ENCODE data around the gene NKD2. TPM values are rescaled to one million over a fixed set of nuclear protein-coding genes. Genes with fewer than 3 reads are reported as not detected.

The NKD2 gene
- total and polyA plus RNA-seq, 7 donors, result 0.08 to 0.96 (median 0.63) TPM; not detected in 1

GRCh38 chr5:1005904-1006655 is 2.5 kb upstream of the NKD2 start:
- Histone ChIP-seq H3K27me3 (ENCODE audit: insufficient read depth in 3 of 3, low read length in 2 of 3) (peaks cover 0 to 67% (median 15%) of the 10 kb centered on the region in 3 donors), H3K27ac (no peak overlapping the region), H3K4me1 (no peaks in the 10 kb centered on the region), H3K4me3 (no peak overlapping the region), H3K36me3 (ENCODE audit: insufficient read depth in 1 of 2, low read depth in 1 of 2) (no peaks in the 10 kb centered on the region), H3K9me3 (no peaks in the 10 kb centered on the region)
- DNase-seq, result no peak
- WGBS, 3 donors, result 97 to 98% (median 97%) methylated on average over 12 to 13 of the region's 13 CpGs
- intact Hi-C loops (cut with DNase I), result loop anchor here in 1 of 2 donors (5.0 kb wide), 1 partner anchor 84 kb away; no protein-coding TSS in a partner anchor
- no peak for TF ChIP-seq CTCF (IDR thresholded peaks at IDR 0.05)
- ATAC-seq, result no peak

GRCh38 chr5:1006656-1007071 is 1.9 kb upstream of the NKD2 start:
- ATAC-seq (no peak), DNase-seq (no peak)
- no peaks in the 10 kb centered on the region for H3K36me3 ChIP-seq (ENCODE audit: insufficient read depth in 1 of 2, low read depth in 1 of 2)
- TF ChIP-seq CTCF (IDR thresholded peaks at IDR 0.05), result no peak
- H3K4me3 ChIP-seq, result no peak overlapping the region
- 90 to 92% (median 91%) methylated on average over 5 of the region's 5 CpGs for WGBS, 3 donors
- H3K27ac ChIP-seq, result no peak overlapping the region
- intact Hi-C loops (cut with DNase I), result loop anchor here in 1 of 2 donors (5.0 kb wide), 1 partner anchor 84 kb away; no protein-coding TSS in a partner anchor
- no peaks in the 10 kb centered on the region for H3K4me1 ChIP-seq
- H3K27me3 ChIP-seq (ENCODE audit: insufficient read depth in 3 of 3, low read length in 2 of 3), result peaks cover 0 to 73% (median 13%) of the 10 kb centered on the region in 3 donors
- H3K9me3 ChIP-seq, result no peaks in the 10 kb centered on the region

GRCh38 chr5:1007221-1007680 is 1.4 kb upstream of the NKD2 start:
- intact Hi-C loops (cut with DNase I), result loop anchor here in 1 of 2 donors (5.0 kb wide), 1 partner anchor 85 kb away; no protein-coding TSS in a partner anchor
- peaks cover 0 to 75% (median 13%) of the 10 kb centered on the region in 3 donors for H3K27me3 ChIP-seq (ENCODE audit: insufficient read depth in 3 of 3, low read length in 2 of 3)
- DNase-seq, result no peak
- 75 to 81% (median 81%) methylated on average over 17 of the region's 17 CpGs for WGBS, 3 donors
- ATAC-seq, result no peak
- TF ChIP-seq CTCF (IDR thresholded peaks at IDR 0.05), result no peak
- no peak overlapping the region for H3K4me3 ChIP-seq
- no peaks in the 10 kb centered on the region for H3K36me3 ChIP-seq (ENCODE audit: insufficient read depth in 1 of 2, low read depth in 1 of 2)
- no peak overlapping the region for H3K27ac ChIP-seq
- H3K9me3 ChIP-seq, result no peaks in the 10 kb centered on the region
- H3K4me1 ChIP-seq, result no peaks in the 10 kb centered on the region

GRCh38 chr5:1007681-1008450 is 736 bp upstream of the NKD2 start:
- ATAC-seq (no peak), DNase-seq (peak in 1 of 2 donors; percentile 50)
- Histone ChIP-seq H3K4me1 (no peaks in the 10 kb centered on the region), H3K9me3 (no peaks in the 10 kb centered on the region), H3K36me3 (ENCODE audit: insufficient read depth in 1 of 2, low read depth in 1 of 2) (no peaks in the 10 kb centered on the region), H3K27ac (no peak overlapping the region), H3K27me3 (ENCODE audit: insufficient read depth in 3 of 3, low read length in 2 of 3) (peaks cover 0 to 80% (median 15%) of the 10 kb centered on the region in 3 donors), H3K4me3 (no peak overlapping the region)
- intact Hi-C loops (cut with DNase I), result loop anchor here in 1 of 2 donors (2.0 to 5.0 kb wide), 2 partner anchors 86 to 133 kb away; no protein-coding TSS in a partner anchor
- no peak for TF ChIP-seq CTCF (IDR thresholded peaks at IDR 0.05)
- 51 to 60% (median 53%) methylated on average over 19 to 23 of the region's 23 CpGs for WGBS, 3 donors
